ENCODE data around the gene COG7.

DNA sequence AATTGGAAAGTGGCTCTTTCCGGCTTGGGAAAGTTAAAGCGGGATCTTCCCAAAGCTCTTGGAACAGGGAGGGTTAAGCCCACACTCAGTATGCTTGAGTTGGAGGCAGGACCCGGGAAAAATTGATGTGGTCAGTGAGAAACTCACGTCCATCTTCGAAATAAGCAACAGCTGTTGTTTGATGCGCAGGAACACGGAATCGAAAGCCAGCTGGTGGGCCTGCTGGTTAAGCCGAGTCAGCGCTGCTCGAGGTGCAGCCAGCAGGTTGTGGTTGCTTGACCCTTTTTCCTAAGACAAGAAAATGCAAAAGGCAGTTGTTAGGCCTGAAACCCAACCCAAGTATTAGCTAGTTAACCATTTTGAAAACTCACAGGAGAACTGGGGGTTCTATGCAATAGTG lies 49.4 kb downstream of the COG7 start:
- TF ChIP-seq, protein P1, sequence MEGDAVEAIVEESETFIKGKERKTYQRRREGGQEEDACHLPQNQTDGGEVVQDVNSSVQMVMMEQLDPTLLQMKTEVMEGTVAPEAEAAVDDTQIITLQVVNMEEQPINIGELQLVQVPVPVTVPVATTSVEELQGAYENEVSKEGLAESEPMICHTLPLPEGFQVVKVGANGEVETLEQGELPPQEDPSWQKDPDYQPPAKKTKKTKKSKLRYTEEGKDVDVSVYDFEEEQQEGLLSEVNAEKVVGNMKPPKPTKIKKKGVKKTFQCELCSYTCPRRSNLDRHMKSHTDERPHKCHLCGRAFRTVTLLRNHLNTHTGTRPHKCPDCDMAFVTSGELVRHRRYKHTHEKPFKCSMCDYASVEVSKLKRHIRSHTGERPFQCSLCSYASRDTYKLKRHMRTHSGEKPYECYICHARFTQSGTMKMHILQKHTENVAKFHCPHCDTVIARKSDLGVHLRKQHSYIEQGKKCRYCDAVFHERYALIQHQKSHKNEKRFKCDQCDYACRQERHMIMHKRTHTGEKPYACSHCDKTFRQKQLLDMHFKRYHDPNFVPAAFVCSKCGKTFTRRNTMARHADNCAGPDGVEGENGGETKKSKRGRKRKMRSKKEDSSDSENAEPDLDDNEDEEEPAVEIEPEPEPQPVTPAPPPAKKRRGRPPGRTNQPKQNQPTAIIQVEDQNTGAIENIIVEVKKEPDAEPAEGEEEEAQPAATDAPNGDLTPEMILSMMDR (IDR thresholded peaks at IDR 0.05) = no peak
- TF ChIP-seq POLR2A (IDR thresholded peaks at IDR 0.05) = no peak

All from body of pancreas (tissue), 4 donors.